SH-SY5Y (cell line): ENCODE data around the gene UCN2.

Experiments
- GATA2 ChIP-seq: IDR thresholded peaks from 2 replicates; pipeline ENCODE4 v1.6.1; 2011; ENCODE audit warnings: mild to moderate bottlenecking, low read depth, low read length
- GATA3 ChIP-seq: IDR thresholded peaks from 2 replicates; pipeline ENCODE4 v1.6.1; 2011; ENCODE audit warnings: low read depth, mild to moderate bottlenecking, low read length, moderate library complexity

GRCh38 chr3:48552111-48552951, 11.2 kb downstream of the UCN2 start:
- TF ChIP-seq GATA3, result no peak
- no peak for TF ChIP-seq GATA2
